ENCODE data around the gene ANAPC15.

ANAPC15 gene

DNA sequence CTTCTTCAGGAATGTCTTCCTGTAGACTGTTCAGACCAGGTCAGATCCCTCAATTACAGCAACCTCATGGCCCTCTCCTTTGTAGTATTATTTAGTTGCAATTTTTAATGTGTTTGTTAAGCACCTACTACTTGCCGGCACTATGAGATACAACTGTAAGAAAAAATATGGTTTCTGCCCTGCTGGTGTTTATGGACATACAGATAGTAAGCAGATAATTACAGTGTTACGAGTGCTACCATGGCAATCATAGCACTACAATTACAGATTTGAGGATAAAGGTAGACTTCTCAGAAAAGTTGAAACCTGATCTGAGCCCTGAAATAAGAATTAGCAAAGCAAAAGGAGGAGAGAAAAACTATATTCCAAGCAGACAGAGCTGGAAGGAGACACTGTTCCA lies 29.1 kb downstream of the ANAPC15 start:
- DNase-seq: peak; percentile 65

DNA sequence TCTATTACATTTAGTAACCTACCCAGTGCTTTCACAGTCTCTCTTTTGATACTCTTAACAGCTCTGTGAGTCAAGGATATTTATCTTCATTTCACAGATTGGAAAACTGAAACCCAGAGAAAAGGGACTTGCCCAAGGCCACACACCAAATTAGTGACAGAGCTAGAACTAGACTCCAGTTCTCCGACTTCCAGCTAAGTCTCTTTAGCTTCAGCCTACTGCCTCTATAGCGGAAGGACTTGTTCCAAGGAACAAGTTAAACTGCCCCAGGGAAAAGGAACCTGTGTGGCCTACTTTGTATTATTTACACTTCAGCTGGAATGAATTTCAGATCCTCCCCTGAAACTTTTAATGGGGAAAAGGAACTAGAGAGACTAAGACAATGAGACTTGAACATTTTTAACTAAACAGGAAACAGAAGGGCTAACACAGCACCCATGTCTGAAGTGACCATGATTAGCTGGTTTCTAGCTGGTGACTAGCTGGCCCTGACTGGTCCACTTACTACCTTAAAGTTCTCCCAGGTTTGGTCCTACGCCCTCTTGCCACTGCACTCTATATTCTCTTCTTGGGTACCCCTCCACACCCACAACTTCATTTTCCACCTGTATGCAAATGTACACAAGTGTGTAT lies 30.6 kb downstream of the ANAPC15 start:
- no peak for DNase-seq

DNA sequence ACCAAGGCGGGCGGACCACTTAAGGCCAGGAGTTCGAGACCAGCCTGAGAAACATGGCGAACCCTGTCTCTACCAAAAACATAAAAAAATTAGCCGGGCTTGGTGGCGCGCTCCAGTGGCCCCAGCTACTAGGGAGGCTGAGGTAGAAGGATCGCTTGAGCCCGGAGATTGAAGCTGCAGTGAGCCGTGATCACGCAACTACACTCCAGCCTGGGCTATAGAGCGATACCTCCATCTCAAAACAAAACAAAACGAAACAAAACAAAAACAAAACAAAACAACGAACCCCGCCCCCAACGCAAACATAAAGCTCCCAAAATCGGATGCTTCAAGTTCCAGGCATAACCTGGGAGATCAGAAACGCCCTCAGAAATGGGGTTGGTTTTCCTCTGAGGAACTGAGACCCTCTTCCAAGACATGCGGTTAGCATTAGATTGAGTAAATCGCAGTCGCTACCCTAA lies 31.3 kb downstream of the ANAPC15 start:
- no peak for DNase-seq

DNA sequence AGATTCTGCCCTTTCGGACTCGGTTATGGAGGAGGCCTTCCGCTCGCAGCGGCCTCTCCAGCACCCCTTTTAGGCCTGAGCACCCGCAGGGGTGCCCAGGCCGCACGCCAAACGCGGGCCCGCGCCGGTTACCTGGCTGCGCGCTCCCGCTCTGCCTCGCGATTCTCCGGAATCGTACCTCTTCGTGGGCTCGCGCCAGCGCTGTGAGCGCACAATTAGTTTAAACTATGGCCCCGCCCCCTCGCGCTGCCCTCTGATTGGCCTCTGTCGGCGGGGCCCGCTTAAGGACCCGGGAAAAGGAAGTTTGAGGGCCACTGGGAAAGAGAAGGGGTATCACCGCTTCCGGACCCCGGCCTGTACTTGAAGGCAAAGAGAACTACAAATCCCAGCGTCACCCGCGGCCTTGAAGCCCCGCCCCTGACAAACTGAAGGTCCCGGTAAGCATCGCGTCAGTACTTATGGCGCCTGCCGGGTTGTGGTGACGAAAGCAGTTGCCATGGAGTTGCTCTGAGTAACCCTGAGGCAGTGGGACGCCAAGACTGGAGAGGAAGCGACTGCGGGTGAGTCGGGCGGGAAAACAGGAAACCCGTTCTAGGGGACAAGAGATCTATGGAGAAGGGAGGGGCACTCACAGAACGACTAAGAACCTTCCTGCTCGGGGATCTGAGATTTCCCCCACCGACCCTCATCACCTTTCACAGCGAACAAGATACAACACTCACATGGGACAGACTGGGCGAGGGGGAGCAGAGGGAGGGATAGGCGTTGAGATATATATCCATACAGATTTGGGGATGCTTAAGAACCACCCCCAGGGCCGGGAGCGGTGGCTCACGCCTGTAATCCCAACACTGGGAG lies 31.9 kb downstream of the ANAPC15 start, which contains the start of the genes LRRC51 and NUMA1:
LRRC51 (plus strand) TSS at position 525 of the 858 bp plus-strand sequence. CDS start 8,234 bp downstream, outside the sequence.
NUMA1 (minus strand) TSS at position 217 of the 858 bp plus-strand sequence. CDS start 44,599 bp downstream, outside the sequence.
- peak; percentile 100 for DNase-seq

DNA sequence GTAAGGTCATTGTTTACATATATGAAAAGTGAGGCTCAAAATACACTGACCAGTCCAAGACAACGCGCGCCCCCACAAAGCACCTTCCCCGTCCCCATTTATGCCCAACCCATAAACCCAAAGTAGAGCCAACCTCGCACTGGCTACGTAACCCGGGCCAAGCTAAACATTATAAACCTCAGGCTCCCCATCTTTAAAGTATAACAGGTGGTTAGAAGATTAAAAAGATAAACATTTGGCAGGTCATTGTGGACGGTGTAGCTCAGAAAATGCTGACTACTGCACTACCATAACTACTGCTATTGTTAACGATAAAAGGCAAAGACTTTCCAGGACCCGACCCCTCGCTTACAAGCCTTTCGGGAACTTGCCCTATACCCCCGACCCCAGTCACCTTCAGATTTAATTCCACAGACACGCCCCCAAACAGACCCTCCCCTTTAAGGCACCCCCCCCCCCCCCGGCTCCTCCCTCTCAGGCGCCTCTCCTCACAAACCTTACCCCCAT lies 32.6 kb downstream of the ANAPC15 start:
- DNase-seq: peak; percentile 64

DNA sequence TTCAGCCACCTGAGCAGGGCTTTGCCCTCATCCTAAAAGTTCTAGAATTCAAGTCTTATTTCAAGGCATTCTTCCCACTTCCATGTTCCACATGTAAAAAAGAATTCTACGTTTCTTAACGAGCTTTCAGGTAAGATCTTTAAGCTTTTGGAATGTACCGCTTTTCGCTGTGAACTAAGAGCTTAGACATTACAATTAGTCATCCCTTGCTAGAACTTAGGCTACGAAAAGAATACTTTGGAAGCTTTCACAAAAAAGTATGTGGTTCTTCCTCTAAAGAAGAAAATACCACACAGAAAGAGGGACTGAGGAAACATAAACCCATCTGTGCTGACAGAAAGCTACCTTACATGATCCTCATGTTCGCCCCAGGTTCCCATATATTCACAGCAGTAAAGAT lies 34.0 kb downstream of the ANAPC15 start:
- DNase-seq: no peak

DNA sequence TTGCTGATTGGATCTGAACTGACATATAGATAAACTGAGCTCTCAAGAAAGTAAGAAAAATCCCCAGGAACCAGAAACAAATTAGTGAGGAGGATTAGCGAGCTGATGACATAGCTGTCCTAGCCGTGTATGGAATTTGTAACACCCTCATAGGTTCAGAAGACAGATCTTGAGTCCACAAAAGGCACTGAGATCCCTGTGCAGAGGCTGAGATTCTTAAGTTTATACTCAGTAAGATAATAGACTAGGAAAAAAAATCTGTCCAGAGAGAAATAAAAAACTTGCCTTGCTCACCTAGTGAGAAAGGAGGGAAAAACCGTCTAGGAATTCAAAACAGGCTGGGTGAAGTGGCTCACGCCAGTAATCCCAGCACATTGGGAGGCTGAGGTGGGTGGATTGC lies 36.7 kb downstream of the ANAPC15 start:
- no peak for DNase-seq

DNA sequence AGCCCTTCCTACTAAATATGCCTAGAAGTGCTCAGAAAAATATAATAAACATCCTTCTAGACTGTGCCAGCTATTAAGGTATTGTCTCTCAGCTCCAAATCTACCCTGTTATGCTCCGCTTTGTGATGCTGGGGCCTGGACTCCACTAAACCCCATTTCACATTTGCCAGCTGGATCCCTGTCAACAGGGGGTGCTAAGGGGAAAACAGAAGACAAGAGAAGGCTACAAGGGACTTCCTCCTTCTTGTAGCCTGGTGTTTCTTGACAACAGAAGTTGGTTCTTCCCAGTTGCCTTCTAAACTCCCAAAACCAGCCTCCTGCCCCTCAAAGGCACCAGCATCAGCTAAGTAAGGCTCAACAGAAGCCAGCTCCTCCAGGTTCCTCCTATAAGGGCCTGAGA lies 37.4 kb downstream of the ANAPC15 start:
- no peak for DNase-seq

DNA sequence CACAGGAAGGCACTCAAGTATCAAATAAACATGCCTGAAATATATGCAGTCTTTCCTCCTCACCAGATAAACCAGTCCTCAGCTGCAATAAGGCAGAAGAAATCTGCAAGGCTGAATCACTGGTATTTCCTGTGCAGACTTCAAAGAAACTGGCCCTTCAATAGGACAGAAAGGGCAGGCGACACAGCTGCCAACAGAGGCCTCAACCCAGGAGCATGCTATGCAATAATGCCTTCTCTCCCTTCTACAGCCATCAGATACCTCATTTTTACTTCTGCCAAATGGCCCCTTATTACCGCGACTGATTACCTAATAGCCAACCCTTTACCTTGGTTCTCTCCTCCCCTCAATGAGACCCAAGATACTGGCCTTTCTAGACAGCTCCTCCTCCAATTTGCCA lies 40.1 kb downstream of the ANAPC15 start:
- no peak for DNase-seq

DNA sequence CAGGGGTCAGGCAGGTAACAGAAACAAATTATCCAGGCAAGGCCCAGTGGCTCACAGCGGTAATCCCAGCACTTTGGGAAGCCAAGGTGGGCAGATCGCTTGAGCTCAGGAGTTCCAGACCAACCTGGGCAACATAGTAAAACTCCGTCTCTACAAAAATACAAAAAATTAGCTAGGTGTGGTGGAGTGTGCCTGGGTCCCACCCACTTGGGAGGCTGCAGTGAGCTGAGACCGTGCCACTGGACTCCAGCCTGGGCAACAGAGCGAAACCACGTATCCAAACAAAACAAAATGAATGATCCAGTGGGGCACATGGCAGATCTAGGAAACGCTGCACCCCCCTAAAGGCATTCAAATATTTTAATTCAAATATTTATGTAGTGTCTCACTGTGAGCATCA lies 42.0 kb downstream of the ANAPC15 start:
- no peak for DNase-seq

DNA sequence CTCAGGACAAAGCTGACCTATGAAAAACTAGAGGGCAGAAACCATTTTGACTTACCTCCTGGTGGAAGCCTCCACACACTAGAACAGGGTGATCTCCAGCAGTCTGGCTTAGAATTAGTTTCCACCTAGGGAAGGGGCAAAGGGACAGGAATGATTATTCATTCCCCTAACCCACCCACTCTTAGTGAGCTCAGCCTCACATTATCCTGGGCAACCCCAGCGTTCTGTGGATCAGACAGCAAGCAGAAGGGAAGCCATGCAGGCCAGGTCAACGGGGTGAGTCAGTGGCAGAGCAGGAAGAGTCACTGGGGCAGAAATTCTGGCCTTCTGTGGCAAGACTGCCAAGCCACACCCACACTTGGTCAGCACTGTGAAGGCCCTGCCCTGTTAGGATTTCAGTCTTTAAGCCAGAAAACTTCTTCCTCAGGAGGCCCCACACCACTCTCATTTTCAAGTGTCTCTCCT lies 42.7 kb downstream of the ANAPC15 start:
- no peak for DNase-seq

DNA sequence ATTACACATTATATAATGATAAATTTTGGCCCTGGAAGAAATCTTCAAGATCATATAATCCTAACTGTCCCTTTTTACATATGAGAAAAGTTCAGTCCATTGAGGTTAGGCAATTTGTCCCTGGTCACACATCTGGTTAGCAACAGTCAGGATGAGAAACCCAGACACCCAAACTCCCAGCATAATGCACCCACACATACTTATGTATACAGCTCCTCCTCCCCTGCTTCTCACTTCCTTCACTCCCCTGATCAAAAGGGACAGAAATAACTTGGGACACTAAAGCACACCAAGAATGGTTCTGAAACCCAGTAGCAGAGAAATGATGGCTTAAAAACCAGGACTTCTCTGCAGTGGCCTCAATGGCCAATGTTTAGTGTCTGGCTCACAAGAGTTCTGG lies 43.3 kb downstream of the ANAPC15 start:
- no peak for DNase-seq

DNA sequence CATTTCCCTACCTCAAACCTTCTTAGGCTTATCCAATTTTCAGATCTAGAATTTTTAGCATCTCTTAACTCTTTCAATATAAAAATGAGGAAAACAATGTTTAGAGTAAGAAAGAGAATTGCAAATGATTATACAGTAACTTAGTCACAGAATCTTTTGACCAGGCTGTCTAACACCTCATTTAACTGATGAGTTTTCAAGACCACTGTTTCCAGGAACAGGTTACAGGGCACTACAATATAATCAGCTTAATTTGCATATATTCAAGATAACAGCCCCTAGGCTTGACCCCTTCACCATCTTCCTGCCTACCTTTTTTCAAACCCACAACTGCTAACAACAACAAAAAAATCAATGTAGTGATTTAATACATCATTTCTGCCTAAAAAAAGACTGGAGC lies 44.8 kb downstream of the ANAPC15 start:
- DNase-seq: no peak

DNA sequence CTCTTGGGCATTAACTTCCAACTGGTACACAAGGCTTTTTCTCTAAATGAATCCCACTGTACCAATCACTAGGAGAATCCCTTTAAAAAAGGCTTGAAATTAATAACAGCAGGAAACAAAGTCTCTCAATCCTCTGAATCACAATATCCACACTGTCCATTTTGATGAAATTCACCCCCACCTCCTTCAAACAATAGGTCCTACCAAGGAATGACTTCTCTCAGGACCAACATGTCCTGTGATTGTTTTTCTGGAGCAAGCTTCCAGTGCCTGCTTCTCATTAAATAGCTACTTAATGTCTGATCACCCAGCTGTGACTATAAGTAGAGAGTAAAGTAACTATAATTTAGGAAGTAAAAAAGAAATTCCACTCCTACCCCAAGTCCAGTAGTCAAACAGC lies 45.2 kb downstream of the ANAPC15 start:
- no peak for DNase-seq

DNA sequence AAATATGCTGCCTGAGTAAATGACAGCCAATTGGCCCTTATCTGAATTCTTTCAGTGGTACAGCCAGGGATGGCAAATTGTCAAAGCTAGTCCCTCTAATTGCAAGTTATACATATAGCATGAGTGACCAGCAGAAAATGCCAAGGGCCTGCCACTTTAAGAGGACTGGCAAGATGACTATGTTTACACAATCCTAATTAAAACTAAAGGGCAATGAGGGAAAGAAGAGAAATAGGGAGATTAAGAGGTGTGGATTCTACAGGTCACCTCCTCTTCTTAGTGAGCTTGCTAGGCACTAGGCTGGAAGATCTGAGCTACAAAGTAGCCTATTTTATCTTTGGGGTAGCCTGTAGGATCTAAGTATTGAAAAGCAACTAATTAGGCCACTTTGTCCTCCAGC lies 45.6 kb downstream of the ANAPC15 start:
- peak; percentile 63 for DNase-seq

DNA sequence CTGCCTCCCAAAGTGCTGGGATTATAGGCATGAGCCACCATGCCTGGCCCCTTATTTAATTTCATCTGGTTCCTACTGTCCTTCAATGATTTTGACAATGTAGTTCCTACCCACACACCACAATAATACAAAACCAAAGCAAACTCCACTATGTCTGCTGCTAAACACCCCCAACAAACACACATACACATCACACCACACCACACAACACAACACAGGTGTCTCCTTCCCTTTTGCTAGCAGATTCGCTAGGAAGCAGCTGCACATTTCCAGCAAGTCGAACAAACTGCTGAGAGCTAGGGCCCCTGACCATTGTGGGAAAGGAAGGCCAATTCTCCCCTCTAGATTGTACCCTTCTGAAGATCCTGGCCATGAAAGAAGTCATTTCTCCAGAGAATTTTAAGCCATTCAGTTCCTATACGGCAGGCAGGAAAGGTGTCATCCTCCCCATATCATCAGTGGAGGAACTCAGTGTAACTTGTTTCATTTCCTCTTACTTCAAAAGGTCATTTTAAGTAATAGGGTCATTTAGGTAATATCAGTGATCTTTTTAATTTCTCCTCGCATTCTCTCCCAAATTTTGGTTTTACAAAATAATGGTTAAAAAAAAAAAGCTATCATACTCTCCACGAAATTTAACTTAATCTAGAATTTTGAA lies 50.6 kb downstream of the ANAPC15 start:
- DNase-seq: no peak
